Measurements from ENCODE around the gene RFXANK. TPM values are rescaled to one million over a fixed set of nuclear protein-coding genes. Genes with fewer than 3 reads are reported as not detected.
"Not testable (repeated sequence)": the region's sequence is repeated elsewhere in the genome, so short reads cannot be mapped to it uniquely, and the experiment has no call there.

RFXANK gene
- total RNA-seq, 4 donors from 2014 or later, result 25.2 to 48.0 (median 32.1) TPM

DNA sequence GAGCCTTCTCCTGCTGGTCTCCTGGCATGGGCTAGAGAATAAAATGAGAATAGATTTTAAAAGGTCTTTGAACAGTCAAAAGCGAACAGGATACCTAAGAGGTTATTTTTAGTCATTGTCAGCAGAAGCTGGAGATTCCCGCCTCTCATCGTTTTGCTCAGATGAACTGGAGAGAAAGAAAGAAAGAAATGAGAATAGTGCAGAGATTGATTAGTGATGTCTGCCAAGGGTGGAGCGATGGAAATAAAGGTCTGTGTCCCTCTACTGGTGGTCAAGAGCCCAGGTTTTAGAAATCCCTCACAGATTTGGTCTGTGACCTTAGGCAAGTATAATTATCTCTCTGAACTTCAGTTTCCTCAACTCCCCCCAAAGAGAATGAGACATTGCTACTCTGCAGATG lies 25.0 kb downstream of the RFXANK start:
- Histone ChIP-seq H3K4me1 (no peaks in the 10 kb centered on the region), H3K27me3 (peaks cover 0 to 77% (median 7%) of the 10 kb centered on the region in 4 donors), H3K9me3 (no peaks in the 10 kb centered on the region), H3K27ac (no peak overlapping the region), H3K36me3 (no peaks in the 10 kb centered on the region), H3K4me3 (no peak overlapping the region)
- intact Hi-C loops (cut with DNase I), result no loop called here
- 48 to 62% methylated on average over 4 of the region's 4 CpGs for WGBS, 2 donors
- TF ChIP-seq, protein P1, sequence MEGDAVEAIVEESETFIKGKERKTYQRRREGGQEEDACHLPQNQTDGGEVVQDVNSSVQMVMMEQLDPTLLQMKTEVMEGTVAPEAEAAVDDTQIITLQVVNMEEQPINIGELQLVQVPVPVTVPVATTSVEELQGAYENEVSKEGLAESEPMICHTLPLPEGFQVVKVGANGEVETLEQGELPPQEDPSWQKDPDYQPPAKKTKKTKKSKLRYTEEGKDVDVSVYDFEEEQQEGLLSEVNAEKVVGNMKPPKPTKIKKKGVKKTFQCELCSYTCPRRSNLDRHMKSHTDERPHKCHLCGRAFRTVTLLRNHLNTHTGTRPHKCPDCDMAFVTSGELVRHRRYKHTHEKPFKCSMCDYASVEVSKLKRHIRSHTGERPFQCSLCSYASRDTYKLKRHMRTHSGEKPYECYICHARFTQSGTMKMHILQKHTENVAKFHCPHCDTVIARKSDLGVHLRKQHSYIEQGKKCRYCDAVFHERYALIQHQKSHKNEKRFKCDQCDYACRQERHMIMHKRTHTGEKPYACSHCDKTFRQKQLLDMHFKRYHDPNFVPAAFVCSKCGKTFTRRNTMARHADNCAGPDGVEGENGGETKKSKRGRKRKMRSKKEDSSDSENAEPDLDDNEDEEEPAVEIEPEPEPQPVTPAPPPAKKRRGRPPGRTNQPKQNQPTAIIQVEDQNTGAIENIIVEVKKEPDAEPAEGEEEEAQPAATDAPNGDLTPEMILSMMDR (IDR thresholded peaks at IDR 0.05), result no peak
- no peak for TF ChIP-seq POLR2A (IDR thresholded peaks at IDR 0.05)
- DNase-seq, result no peak

- DNase-seq, result no peak
- H3K27me3 ChIP-seq, result peaks cover 0 to 73% (median 0%) of the 10 kb centered on the region in 4 donors
Observed at GRCh38 chr19:19218911-19219310, 26.9 kb downstream of the RFXANK start.

GRCh38 chr19:19221000-19221399 lies 28.9 kb downstream of the RFXANK start:
- 75 to 94% methylated on average over 3 to 4 of the region's 8 CpGs for WGBS, 2 donors
- H3K36me3 ChIP-seq; H3K27ac ChIP-seq; H3K9me3 ChIP-seq; DNase-seq; intact Hi-C loops (cut with DNase I); H3K4me3 ChIP-seq: not testable (repeated sequence)
- H3K4me1 ChIP-seq, result peaks cover 7 to 13% (median 9%) of the 10 kb centered on the region in 3 donors
- peaks cover 0 to 73% (median 1%) of the 10 kb centered on the region in 4 donors for H3K27me3 ChIP-seq

More at GRCh38 chr19:19218911-19219310, 26.9 kb downstream of the RFXANK start:
- intact Hi-C loops (cut with DNase I), result no loop called here
- Histone ChIP-seq H3K4me3 (no peak overlapping the region), H3K36me3 (no peaks in the 10 kb centered on the region), H3K9me3 (no peaks in the 10 kb centered on the region), H3K4me1 (no peaks in the 10 kb centered on the region), H3K27ac (no peak overlapping the region)
- WGBS, 2 donors, result 86 to 96% methylated on average over 9 to 11 of the region's 21 CpGs
- no peak for TF ChIP-seq POLR2A (IDR thresholded peaks at IDR 0.05)
- TF ChIP-seq, protein P1 (IDR thresholded peaks at IDR 0.05), result no peak

GRCh38 chr19:19223060-19223459 lies 31.0 kb downstream of the RFXANK start:
- DNase-seq, result no peak
- H3K27me3 ChIP-seq, result peaks cover 0 to 73% (median 4%) of the 10 kb centered on the region in 4 donors
- H3K36me3 ChIP-seq, result no peaks in the 10 kb centered on the region
- no peaks in the 10 kb centered on the region for H3K9me3 ChIP-seq
- intact Hi-C loops (cut with DNase I), result no loop called here
- 87 to 88% methylated on average over 5 of the region's 5 CpGs for WGBS, 2 donors
- no peak overlapping the region for H3K27ac ChIP-seq
- peaks cover 7 to 13% (median 9%) of the 10 kb centered on the region in 3 donors for H3K4me1 ChIP-seq
- no peak for TF ChIP-seq POLR2A (IDR thresholded peaks at IDR 0.05)
- TF ChIP-seq, protein P1 (IDR thresholded peaks at IDR 0.05), result no peak
- no peak overlapping the region for H3K4me3 ChIP-seq

GRCh38 chr19:19223636-19224035 lies 31.6 kb downstream of the RFXANK start:
- Histone ChIP-seq H3K27me3 (peaks cover 0 to 78% (median 4%) of the 10 kb centered on the region in 4 donors), H3K36me3 (no peaks in the 10 kb centered on the region), H3K4me3 (no peak overlapping the region), H3K27ac (no peak overlapping the region), H3K4me1 (peaks cover 7 to 13% (median 9%) of the 10 kb centered on the region in 3 donors), H3K9me3 (no peaks in the 10 kb centered on the region)
- TF ChIP-seq POLR2A (IDR thresholded peaks at IDR 0.05), result no peak
- TF ChIP-seq, protein P1 (IDR thresholded peaks at IDR 0.05), result no peak
- DNase-seq, result no peak
- 61 to 71% methylated on average over 6 of the region's 6 CpGs for WGBS, 2 donors
- intact Hi-C loops (cut with DNase I), result no loop called here
